Amniotic epithelial cell (primary cell): ENCODE measurements around the gene CD8B.
"Not testable (repeated sequence)": the region's sequence is repeated elsewhere in the genome, so short reads cannot be mapped to it uniquely, and the experiment has no call there.

Experiments used
- DNase-seq: peaks from one replicate; pipeline ENCODE4 v3.0.0-alpha.2; 2010; ENCODE audit warnings: low read depth

The CD8B gene

GRCh38 chr2:86861628-86862379, at the start of gene CD8B:
TSS of gene CD8B (minus strand) at chr2:86861886. CDS start at chr2:86861865, 21 bp downstream.
- DNase-seq = not testable (repeated sequence)

GRCh38 chr2:86905868-86906267, 44.2 kb upstream of the CD8B start:
- not testable (repeated sequence) for DNase-seq

- DNase-seq = peak; percentile 14
Observed at GRCh38 chr2:86900687-86901086, 39.0 kb upstream of the CD8B start.

GRCh38 chr2:86886026-86886425, 24.3 kb upstream of the CD8B start:
- not testable (repeated sequence) for DNase-seq

DNA sequence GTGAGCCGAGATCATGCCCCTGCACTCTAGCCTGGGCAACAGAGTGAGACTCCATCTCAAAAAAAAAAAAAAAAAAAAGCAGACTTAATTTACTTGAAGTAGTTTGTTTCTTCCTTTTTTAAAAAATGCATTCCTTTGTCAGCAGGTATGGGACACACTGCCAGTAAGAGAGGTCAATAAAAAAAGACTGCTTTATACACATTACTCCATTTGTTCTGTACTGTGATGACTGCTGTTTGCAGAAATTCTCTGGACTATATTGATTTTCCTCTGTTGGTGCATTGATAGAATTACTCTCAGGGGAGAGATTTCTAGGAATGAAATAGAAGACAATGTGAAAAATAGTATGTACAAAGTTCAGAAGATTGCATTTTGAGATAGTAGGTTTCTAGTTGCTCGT, 21.2 kb upstream of the CD8B start:
- DNase-seq = not testable (repeated sequence)

GRCh38 chr2:86882118-86882665, 20.5 kb upstream of the CD8B start:
- not testable (repeated sequence) for DNase-seq

- not testable (repeated sequence) for DNase-seq
Observed at GRCh38 chr2:86878986-86879385, 17.3 kb upstream of the CD8B start.

- DNase-seq = not testable (repeated sequence)
Observed at GRCh38 chr2:86870941-86871340, 9.3 kb upstream of the CD8B start.

DNA sequence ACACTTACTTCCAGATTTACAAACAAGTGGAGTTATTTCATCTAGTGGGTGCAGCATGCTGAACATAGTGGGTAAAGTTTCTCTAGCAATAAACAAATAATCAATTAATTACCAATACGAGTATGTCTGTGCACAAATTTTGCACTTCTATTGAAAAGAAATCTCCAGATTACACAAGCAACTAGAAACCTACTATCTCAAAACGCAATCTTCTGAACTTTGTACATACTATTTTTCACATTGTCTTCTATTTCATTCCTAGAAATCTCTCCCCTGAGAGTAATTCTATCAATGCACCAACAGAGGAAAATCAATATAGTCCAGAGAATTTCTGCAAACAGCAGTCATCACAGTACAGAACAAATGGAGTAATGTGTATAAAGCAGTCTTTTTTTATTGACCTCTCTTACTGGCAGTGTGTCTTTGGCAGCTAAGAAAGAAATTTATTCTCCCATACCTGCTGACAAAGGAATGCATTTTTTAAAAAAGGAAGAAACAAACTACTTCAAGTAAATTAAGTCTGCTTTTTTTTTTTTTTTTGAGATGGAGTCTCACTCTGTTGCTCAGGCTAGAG, 7.3 kb upstream of the CD8B start:
- DNase-seq = not testable (repeated sequence)

DNA sequence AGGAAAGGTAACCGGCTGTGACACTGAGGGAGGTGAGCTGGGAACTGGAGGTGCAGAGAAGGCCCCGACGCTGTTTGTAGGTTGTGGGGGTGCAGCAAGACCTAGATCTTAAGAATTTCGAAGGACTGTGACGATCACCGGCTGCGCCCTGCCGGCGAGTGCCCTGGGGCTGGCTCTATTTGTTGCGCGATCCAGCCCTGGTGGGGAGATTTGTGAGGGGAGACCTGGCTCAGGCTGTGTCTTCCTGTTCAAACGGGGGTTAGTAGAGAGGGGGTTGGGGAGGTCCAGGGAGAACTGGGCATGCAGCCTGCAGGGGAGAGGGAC, 656 bp upstream of the CD8B start:
- not testable (repeated sequence) for DNase-seq

DNA sequence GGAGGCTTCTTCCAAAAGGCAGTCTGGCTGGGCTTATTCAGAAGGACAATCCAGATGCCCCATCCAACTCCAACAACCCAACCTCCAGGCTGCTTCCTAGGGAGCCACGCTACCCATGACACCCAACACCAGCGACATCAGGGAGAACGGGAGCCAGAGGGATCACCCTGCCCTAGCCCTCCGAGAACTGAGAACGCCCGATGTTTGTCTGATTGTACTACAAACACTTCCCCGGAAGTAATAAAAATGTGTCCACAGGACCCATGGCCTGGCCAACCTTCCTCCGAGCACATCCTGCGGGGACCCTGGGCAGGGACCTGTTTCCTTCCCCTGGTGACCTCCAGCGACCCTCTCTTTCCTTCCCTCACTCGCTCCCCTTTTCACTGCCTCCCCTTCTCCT, 511 bp downstream of the CD8B start:
- not testable (repeated sequence) for DNase-seq

DNA sequence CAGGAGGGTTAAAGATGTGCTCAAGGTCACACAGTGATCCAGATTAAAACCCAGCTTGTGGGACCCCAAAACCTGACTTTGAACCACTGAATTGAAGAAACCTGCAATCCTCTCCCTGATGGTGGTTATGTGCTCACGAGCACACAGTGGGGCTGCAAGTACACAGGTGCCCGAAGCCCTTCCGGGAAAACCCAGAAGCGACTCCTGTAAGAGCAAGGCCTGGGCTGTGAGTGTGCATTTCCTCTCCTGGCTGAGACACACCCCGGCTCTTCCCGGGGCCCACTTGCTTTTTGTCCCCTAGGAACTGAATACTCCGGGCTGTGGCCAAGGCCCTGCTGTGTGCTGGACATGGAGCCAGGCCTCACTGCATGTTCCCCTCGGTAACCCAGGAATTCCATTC, 1.1 kb downstream of the CD8B start:
- DNase-seq = not testable (repeated sequence)

GRCh38 chr2:86857688-86858087, 4.0 kb downstream of the CD8B start:
- DNase-seq = not testable (repeated sequence)

GRCh38 chr2:86856498-86856897, 5.2 kb downstream of the CD8B start:
- not testable (repeated sequence) for DNase-seq

DNA sequence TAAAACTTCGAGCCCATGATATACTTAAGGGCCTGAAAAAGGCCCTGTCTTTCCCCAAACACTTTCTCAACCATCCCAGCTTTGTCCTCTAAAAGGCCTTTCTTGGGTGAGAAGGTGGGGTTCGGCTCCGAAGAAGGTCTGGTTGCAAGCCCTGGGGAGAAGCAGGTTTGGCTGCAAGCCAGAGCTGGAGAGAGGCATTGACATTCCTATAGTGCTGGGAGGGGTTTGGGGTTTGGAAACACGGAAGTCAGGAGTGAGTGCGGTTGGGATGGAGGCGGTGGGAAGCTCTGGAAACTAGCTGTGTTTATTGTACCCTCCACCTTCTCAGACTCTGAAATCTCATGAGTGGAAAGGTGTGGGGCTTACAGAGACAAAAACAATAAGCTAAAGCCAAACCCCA, 5.7 kb downstream of the CD8B start:
- DNase-seq = peak; percentile 32

DNA sequence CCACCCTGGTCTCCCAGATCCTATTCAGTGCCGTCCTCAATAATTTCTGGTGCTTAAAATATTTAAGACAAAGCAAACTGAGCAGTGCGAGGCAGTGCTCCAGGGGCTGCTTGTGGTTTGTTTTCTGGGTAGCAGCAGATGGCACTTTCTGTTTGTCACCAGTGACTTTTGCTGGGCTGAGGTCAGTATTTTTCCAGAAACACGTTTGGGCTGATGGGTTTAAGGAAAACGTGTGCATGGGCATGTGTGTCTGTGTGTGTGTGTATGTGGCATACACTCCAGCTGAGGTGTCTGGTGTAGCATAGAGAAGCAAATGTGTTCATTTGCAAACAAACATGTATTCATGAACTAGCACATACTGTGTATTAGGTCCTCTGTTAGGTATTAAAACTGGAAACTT, 10.1 kb downstream of the CD8B start:
- not testable (repeated sequence) for DNase-seq

DNA sequence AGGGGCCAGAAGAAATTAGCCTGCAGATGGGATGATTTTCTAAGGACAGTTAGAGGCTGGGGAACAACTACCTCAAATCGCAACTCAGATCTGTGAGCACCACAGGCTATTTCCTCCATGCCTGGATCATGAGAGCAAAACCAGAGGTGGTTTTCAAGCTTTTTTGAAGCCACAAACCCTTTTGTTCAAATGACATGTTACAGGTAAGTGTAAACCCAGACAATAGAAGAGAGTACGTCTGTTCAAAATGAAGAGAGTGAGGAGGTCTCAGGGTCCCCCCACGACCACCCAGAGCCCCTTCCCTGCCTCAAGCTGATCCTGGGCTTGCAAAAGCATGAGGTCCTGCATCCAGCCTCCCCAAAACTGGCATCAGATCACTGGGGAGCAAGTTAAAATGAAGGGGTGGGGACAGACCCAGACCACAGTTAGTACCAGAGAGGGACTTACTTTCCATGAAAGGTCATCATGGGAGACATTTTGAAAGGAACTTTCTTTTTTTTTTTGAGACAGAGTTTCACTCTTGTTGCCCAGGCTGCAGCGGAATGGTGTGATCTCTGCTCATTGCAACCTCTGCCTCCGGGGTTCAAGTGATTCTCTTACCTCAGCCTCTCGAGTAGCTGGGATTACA, 19.0 kb downstream of the CD8B start:
- DNase-seq = not testable (repeated sequence)

- DNase-seq = not testable (repeated sequence)
Observed at GRCh38 chr2:86841330-86841729, 20.4 kb downstream of the CD8B start.

- not testable (repeated sequence) for DNase-seq
Observed at GRCh38 chr2:86839871-86840548, 21.7 kb downstream of the CD8B start.

DNA sequence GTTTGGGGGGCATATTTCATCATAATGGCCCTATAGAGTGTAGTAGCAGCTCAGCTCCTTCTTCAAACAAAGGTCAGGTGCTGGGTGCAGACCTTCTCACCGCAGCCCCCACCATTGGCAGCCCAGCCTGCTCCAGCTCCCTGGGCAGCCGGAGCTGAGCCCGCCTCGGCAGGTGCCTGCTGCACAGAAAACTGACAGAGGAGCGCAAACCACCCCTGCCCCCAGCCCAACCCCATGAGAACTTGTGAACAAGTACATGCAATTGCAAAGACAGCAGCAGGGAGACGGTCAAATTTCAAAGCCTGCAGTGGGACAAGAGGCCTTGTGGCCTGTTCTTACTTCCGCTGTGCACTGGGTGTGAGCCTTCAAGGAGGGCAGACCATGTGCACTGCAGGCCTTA, 22.2 kb downstream of the CD8B start:
- DNase-seq = not testable (repeated sequence)

DNA sequence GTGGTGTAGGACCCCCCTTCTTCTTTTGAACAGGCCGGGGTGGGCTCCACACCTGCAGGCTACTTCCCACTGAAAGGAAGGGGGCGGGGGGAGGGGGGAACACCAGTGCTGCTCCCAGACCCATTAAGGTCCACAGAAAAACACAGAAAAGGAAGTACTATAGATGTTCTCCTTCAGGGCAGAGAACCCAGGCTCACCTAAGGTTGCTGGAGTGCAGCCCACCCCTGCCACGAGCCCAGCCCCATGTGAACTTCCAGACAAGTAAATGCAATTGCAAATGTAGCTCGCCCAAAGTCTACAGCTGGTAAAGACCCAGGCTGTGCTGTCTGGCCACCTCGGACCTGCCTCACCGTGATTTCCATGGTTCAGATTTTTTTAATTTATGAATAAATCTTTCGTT, 24.0 kb downstream of the CD8B start:
- not testable (repeated sequence) for DNase-seq
